H9 (cell line): ENCODE measurements around the gene NTRK2. TPM values are rescaled to one million over a fixed set of nuclear protein-coding genes. Genes with fewer than 3 reads are reported as not detected.

Experiments
- DNase-seq: peaks from one replicate; pipeline ENCODE4 v3.0.0-alpha.2; 2017
- H2AFZ ChIP-seq: one replicate; pipeline ENCODE4 v1.6.1; 2013; ENCODE audit warnings: mild to moderate bottlenecking, low read length, control low read depth, moderate library complexity
- H2AK5ac ChIP-seq: 2 replicates; pipeline ENCODE4 v1.6.1; 2013; ENCODE audit warnings: low read length, control low read depth, mixed read lengths; ENCODE audit not compliant: insufficient read length
- H2BK120ac ChIP-seq: one replicate; pipeline ENCODE4 v1.6.1; 2013; ENCODE audit warnings: low read depth, mild to moderate bottlenecking, low read length, control low read depth, inconsistent platforms; ENCODE audit not compliant: poor library complexity, severe bottlenecking
- H2BK12ac ChIP-seq: 2 replicates; pipeline ENCODE4 v1.6.1; 2013; ENCODE audit warnings: low read length, control low read depth, mixed read lengths, low read depth; ENCODE audit not compliant: insufficient read length
- H2BK15ac ChIP-seq: 2 replicates; pipeline ENCODE4 v1.6.1; 2013; ENCODE audit warnings: low read depth, low read length, control low read depth
- H2BK20ac ChIP-seq: one replicate; pipeline ENCODE4 v1.6.1; 2013; ENCODE audit warnings: low read depth, mild to moderate bottlenecking, low read length, control low read depth, inconsistent platforms; ENCODE audit not compliant: poor library complexity, severe bottlenecking
- H2BK5ac ChIP-seq: 2 replicates; pipeline ENCODE4 v1.6.1; 2013; ENCODE audit warnings: low read length, control low read depth, mixed read lengths; ENCODE audit not compliant: insufficient read length
- H3K14ac ChIP-seq: 2 replicates; pipeline ENCODE4 v1.6.1; 2013; ENCODE audit warnings: low read length, control low read depth; ENCODE audit not compliant: insufficient read depth
- H3K18ac ChIP-seq: 2 replicates; pipeline ENCODE4 v1.6.1; 2013; ENCODE audit warnings: low read depth, mild to moderate bottlenecking, mixed read lengths, low read length, control low read depth; ENCODE audit not compliant: insufficient read length
- H3K23ac ChIP-seq: 2 replicates; pipeline ENCODE4 v1.6.1; 2013; ENCODE audit warnings: low read length, control low read depth, mixed read lengths, low read depth; ENCODE audit not compliant: insufficient read length
- H3K23me2 ChIP-seq: 2 replicates; pipeline ENCODE4 v1.6.1; 2013; ENCODE audit warnings: low read depth, mild to moderate bottlenecking, mixed read lengths, low read length, control low read depth; ENCODE audit not compliant: insufficient read length, poor library complexity, severe bottlenecking
- H3K27ac ChIP-seq: 2 replicates; pipeline ENCODE4 v1.5.1; 2013; ENCODE audit warnings: low read length, control low read depth, mixed read lengths, low read depth; ENCODE audit not compliant: insufficient read length
- H3K27me3 ChIP-seq: 2 replicates; pipeline ENCODE4 v1.6.1; 2013; ENCODE audit warnings: low read length, control low read depth, inconsistent platforms; ENCODE audit not compliant: insufficient read depth
- H3K4ac ChIP-seq: 2 replicates; pipeline ENCODE4 v1.6.1; 2013; ENCODE audit warnings: low read depth, mild to moderate bottlenecking, control low read depth, inconsistent platforms, low read length, moderate library complexity
- H3K4me1 ChIP-seq: 2 replicates; pipeline ENCODE4 v1.6.1; 2013; ENCODE audit warnings: low read length, control low read depth, inconsistent platforms; ENCODE audit not compliant: insufficient read depth
- H3K4me2 ChIP-seq: 2 replicates; pipeline ENCODE4 v1.6.1; 2013; ENCODE audit warnings: low read length, control low read depth, mixed read lengths; ENCODE audit not compliant: insufficient read length, insufficient read depth
- H3K56ac ChIP-seq: 2 replicates; pipeline ENCODE4 v1.6.1; 2013; ENCODE audit warnings: low read depth, mild to moderate bottlenecking, mixed read lengths, low read length, control low read depth; ENCODE audit not compliant: insufficient read length
- H3K79me1 ChIP-seq: 2 replicates; pipeline ENCODE4 v1.6.1; 2013; ENCODE audit warnings: low read depth, mild to moderate bottlenecking, moderate library complexity, low read length, control low read depth, inconsistent platforms; ENCODE audit not compliant: insufficient read depth, poor library complexity, severe bottlenecking
- H3K79me2 ChIP-seq: 2 replicates; pipeline ENCODE4 v1.6.1; 2013; ENCODE audit warnings: low read length, control low read depth, inconsistent platforms; ENCODE audit not compliant: insufficient read depth
- H3K9ac ChIP-seq: 2 replicates; pipeline ENCODE4 v1.6.1; 2013; ENCODE audit warnings: low read length, control low read depth, mixed read lengths; ENCODE audit not compliant: insufficient read length; ENCODE audit errors: extremely low read depth
- H3K9me3 ChIP-seq: one replicate; pipeline ENCODE4 v1.6.1; 2013; ENCODE audit warnings: low read depth, low read length, inconsistent platforms; ENCODE audit not compliant: control insufficient read depth
- H3T11ph ChIP-seq: one replicate; pipeline ENCODE4 v1.6.1; 2013; ENCODE audit warnings: mild to moderate bottlenecking, low read length, control low read depth, inconsistent platforms
- H4K20me1 ChIP-seq: one replicate; pipeline ENCODE4 v1.6.1; 2013; ENCODE audit not compliant: control insufficient read depth, insufficient read length, insufficient read depth
- H4K5ac ChIP-seq: 2 replicates; pipeline ENCODE4 v1.6.1; 2013; ENCODE audit warnings: low read depth, mild to moderate bottlenecking, mixed read lengths, low read length, control low read depth; ENCODE audit not compliant: insufficient read length
- H4K8ac ChIP-seq: replicated peaks from 2 replicates; pipeline ENCODE4 v1.6.1; 2013; ENCODE audit warnings: low read length, control low read depth, mixed read lengths, low read depth; ENCODE audit not compliant: insufficient read length
- H4K91ac ChIP-seq: 2 replicates; pipeline ENCODE4 v1.6.1; 2013; ENCODE audit warnings: low read depth, mild to moderate bottlenecking, moderate library complexity, mixed read lengths, low read length, control low read depth; ENCODE audit not compliant: insufficient read length
- H3K27ac Mint-ChIP-seq, 3 experiments: 2 replicates in 2 of 3; 3 replicates in 1 of 3; pipeline ENCODE4 v1.8.0; 2020 to 2021; ENCODE audit warnings: mixed read lengths in 3 of 3, mild to moderate bottlenecking in 1 of 3, moderate library complexity in 1 of 3
- H3K27me3 Mint-ChIP-seq: 2 replicates; pipeline ENCODE4 v1.8.0; 2021; ENCODE audit warnings: low read depth, mild to moderate bottlenecking, moderate library complexity, mixed read lengths
- H3K36me3 Mint-ChIP-seq, 3 experiments: 2 replicates in 2 of 3; 3 replicates in 1 of 3; pipeline ENCODE4 v1.8.0; 2020 to 2021; ENCODE audit warnings: low read depth in 3 of 3, mixed read lengths in 3 of 3; ENCODE audit not compliant: insufficient read depth in 1 of 3
- H3K4me1 Mint-ChIP-seq, 2 experiments: 2 replicates each; pipeline ENCODE4 v1.8.0; 2020; ENCODE audit warnings: mixed read lengths in 2 of 2
- H3K4me3 Mint-ChIP-seq, 2 experiments: 2 replicates in 1 of 2; 3 replicates in 1 of 2; pipeline ENCODE4 v1.8.0; 2020 to 2021; ENCODE audit warnings: mild to moderate bottlenecking in 2 of 2, mixed read lengths in 2 of 2, moderate library complexity in 1 of 2
- H3K9me3 Mint-ChIP-seq, 2 experiments: 2 replicates in 1 of 2; 3 replicates in 1 of 2; pipeline ENCODE4 v1.8.0; 2020; ENCODE audit warnings: mild to moderate bottlenecking in 2 of 2, mixed read lengths in 2 of 2, moderate library complexity in 1 of 2
- WGBS: extraction: QIAGEN DNeasy Blood & Tissue Kit; methylation state at CpG from one replicate; pipeline ENCODE4 v1.1.7; 2013; ENCODE audit warnings: missing lambda C conversion rate, low lambda C conversion rate, mixed read lengths; ENCODE audit not compliant: insufficient read length; ENCODE audit errors: extremely low coverage; 5-methylcytosine and 5-hydroxymethylcytosine counted together
- total RNA-seq: library from RNA; stranded (reverse); gene quantifications from 2 replicates; pipeline ENCODE4 v1.2.1, GENCODE V29; 2021
- TF ChIP-seq, protein P1 (sequence below): fragments of 200-600 bp; sonication (generic); conservative IDR thresholded peaks from 3 replicates; pipeline ENCODE4 v1.8.0; 2021; ENCODE audit warnings: antibody characterized with exemption, mild to moderate bottlenecking

The NTRK2 gene
- total RNA-seq, 1 experiment from 2014 or later, result 0.02 TPM

DNA sequence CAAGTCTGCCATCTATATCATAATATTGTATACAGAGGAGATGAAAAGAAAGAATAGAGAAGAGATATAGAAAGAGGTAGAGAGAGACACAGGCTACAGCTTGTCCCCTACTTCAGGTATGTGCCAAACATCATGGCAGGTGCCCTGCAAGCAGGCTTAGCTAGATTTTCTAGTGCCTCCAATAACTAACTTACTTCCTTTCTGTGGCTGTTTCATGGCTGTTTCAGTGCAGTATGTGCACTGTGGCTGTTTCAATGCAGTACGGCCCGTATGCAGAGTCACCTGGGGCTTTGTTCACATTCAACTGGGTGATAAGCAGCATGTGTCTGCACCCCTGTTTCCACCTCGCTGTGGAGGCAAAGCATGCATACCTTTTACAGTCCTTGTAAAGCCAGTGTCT lies 327.2 kb downstream of the NTRK2 start:
- peaks cover 21% of the 10 kb centered on the region for H3K27me3 Mint-ChIP-seq
- H3K9me3 ChIP-seq, result no peaks in the 10 kb centered on the region
- H3K23ac ChIP-seq, result no peak overlapping the region
- no peak for DNase-seq
- H2BK120ac ChIP-seq, result no peak overlapping the region
- no peak overlapping the region for H3K56ac ChIP-seq
- no peaks in the 10 kb centered on the region for H3K79me1 ChIP-seq
- H3K4ac ChIP-seq, result no peak overlapping the region
- H4K8ac ChIP-seq, result no peak overlapping the region
- no peak overlapping the region; a peak in 1 of 7 replicates for H3K27ac Mint-ChIP-seq
- no peaks in the 10 kb centered on the region for H3K23me2 ChIP-seq
- H3K9ac ChIP-seq, result no peak overlapping the region
- H3T11ph ChIP-seq, result no peak overlapping the region
- H3K36me3 Mint-ChIP-seq, result peaks cover 4 to 19% (median 8%) of the 10 kb centered on the region in 3 experiments
- no peak overlapping the region for H3K4me2 ChIP-seq
- peaks cover 4 to 7% of the 10 kb centered on the region in 2 experiments for H3K4me1 Mint-ChIP-seq
- no peak overlapping the region for H2AK5ac ChIP-seq
- H2AFZ ChIP-seq, result no peak overlapping the region
- peaks cover 16 to 22% of the 10 kb centered on the region in 2 experiments for H3K9me3 Mint-ChIP-seq
- H3K14ac ChIP-seq, result no peak overlapping the region
- no peak overlapping the region for H3K18ac ChIP-seq
- no peaks in the 10 kb centered on the region for H3K27me3 ChIP-seq
- H2BK20ac ChIP-seq, result no peak overlapping the region
- no peak overlapping the region for H3K27ac ChIP-seq
- H3K4me3 Mint-ChIP-seq, result no peak overlapping the region
- H4K20me1 ChIP-seq, result no peaks in the 10 kb centered on the region
- WGBS, result no CpG with 5 or more reads among the region's 3 CpGs
- H3K79me2 ChIP-seq, result no peaks in the 10 kb centered on the region
- H3K4me1 ChIP-seq, result no peaks in the 10 kb centered on the region
- H2BK15ac ChIP-seq, result no peak overlapping the region
- H2BK12ac ChIP-seq, result no peak overlapping the region
- H4K91ac ChIP-seq, result no peak overlapping the region
- TF ChIP-seq, protein P1, sequence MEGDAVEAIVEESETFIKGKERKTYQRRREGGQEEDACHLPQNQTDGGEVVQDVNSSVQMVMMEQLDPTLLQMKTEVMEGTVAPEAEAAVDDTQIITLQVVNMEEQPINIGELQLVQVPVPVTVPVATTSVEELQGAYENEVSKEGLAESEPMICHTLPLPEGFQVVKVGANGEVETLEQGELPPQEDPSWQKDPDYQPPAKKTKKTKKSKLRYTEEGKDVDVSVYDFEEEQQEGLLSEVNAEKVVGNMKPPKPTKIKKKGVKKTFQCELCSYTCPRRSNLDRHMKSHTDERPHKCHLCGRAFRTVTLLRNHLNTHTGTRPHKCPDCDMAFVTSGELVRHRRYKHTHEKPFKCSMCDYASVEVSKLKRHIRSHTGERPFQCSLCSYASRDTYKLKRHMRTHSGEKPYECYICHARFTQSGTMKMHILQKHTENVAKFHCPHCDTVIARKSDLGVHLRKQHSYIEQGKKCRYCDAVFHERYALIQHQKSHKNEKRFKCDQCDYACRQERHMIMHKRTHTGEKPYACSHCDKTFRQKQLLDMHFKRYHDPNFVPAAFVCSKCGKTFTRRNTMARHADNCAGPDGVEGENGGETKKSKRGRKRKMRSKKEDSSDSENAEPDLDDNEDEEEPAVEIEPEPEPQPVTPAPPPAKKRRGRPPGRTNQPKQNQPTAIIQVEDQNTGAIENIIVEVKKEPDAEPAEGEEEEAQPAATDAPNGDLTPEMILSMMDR, result no peak
- no peak overlapping the region for H2BK5ac ChIP-seq
- H4K5ac ChIP-seq, result no peak overlapping the region
